Measurements from ENCODE around the gene GABBR2.

GABBR2 gene

GRCh38 chr9:98328141-98328540, 380.6 kb downstream of the GABBR2 start:
- DNase-seq (ENCODE audit: low read depth in 4 of 4, low spot score in 1 of 4): no peak

- no peak for DNase-seq (ENCODE audit: low read depth in 4 of 4, low spot score in 1 of 4)
Observed at GRCh38 chr9:98327249-98327561, 381.5 kb downstream of the GABBR2 start.

GRCh38 chr9:98326459-98327248, 382.1 kb downstream of the GABBR2 start:
- DNase-seq (ENCODE audit: low read depth in 4 of 4, low spot score in 1 of 4): no peak

GRCh38 chr9:98324801-98325200, 383.9 kb downstream of the GABBR2 start:
- DNase-seq (ENCODE audit: low read depth in 4 of 4, low spot score in 1 of 4): no peak

GRCh38 chr9:98323831-98324135, 385.0 kb downstream of the GABBR2 start:
- DNase-seq (ENCODE audit: low read depth in 4 of 4, low spot score in 1 of 4): no peak

- no peak for DNase-seq (ENCODE audit: low read depth in 4 of 4, low spot score in 1 of 4)
Observed at GRCh38 chr9:98323051-98323830, 385.5 kb downstream of the GABBR2 start.

- no peak for DNase-seq (ENCODE audit: low read depth in 4 of 4, low spot score in 1 of 4)
Observed at GRCh38 chr9:98321269-98321668, 387.5 kb downstream of the GABBR2 start.

GRCh38 chr9:98318834-98319478, 389.8 kb downstream of the GABBR2 start:
- no peak for DNase-seq (ENCODE audit: low read depth in 4 of 4, low spot score in 1 of 4)

GRCh38 chr9:98318041-98318790, 390.5 kb downstream of the GABBR2 start:
- DNase-seq (ENCODE audit: low read depth in 4 of 4, low spot score in 1 of 4): no peak

- no peak for DNase-seq (ENCODE audit: low read depth in 4 of 4, low spot score in 1 of 4)
Observed at GRCh38 chr9:98317134-98317857, 391.4 kb downstream of the GABBR2 start.

- DNase-seq (ENCODE audit: low read depth in 4 of 4, low spot score in 1 of 4): no peak
Observed at GRCh38 chr9:98316445-98317133, 392.1 kb downstream of the GABBR2 start.

- DNase-seq (ENCODE audit: low read depth in 4 of 4, low spot score in 1 of 4): peak; percentile 65 to 78 (median 68)
Observed at GRCh38 chr9:98315551-98316060, 393.1 kb downstream of the GABBR2 start.

GRCh38 chr9:98315067-98315453, 393.7 kb downstream of the GABBR2 start:
- DNase-seq (ENCODE audit: low read depth in 4 of 4, low spot score in 1 of 4): no peak

GRCh38 chr9:98314381-98315066, 394.2 kb downstream of the GABBR2 start:
- no peak for DNase-seq (ENCODE audit: low read depth in 4 of 4, low spot score in 1 of 4)

GRCh38 chr9:98312365-98312764, 396.4 kb downstream of the GABBR2 start:
- DNase-seq (ENCODE audit: low read depth in 4 of 4, low spot score in 1 of 4): no peak

- no peak for DNase-seq (ENCODE audit: low read depth in 4 of 4, low spot score in 1 of 4)
Observed at GRCh38 chr9:98311541-98311940, 397.2 kb downstream of the GABBR2 start.

GRCh38 chr9:98310752-98311392, 397.9 kb downstream of the GABBR2 start:
- DNase-seq (ENCODE audit: low read depth in 4 of 4, low spot score in 1 of 4): no peak

- DNase-seq (ENCODE audit: low read depth in 4 of 4, low spot score in 1 of 4): no peak
Observed at GRCh38 chr9:98306384-98307145, 402.2 kb downstream of the GABBR2 start.
